ENCODE results near the gene DUS1L. TPM values are rescaled to one million over a fixed set of nuclear protein-coding genes. Genes with fewer than 3 reads are reported as not detected.
"Not testable (repeated sequence)": the region's sequence is repeated elsewhere in the genome, so short reads cannot be mapped to it uniquely, and the experiment has no call there.

Gene DUS1L
- total and polyA plus RNA-seq, 7 donors: 72.6 to 170 (median 117) TPM

GRCh38 chr17:82042649-82043048 lies 23.0 kb downstream of the DUS1L start:
- H3K9me3 ChIP-seq: no peaks in the 10 kb centered on the region
- ATAC-seq (no peak), DNase-seq (no peak)
- TF ChIP-seq CTCF (IDR thresholded peaks at IDR 0.05): no peak
- H3K4me3 ChIP-seq: no peak overlapping the region
- no peaks in the 10 kb centered on the region for H3K27me3 ChIP-seq (ENCODE audit: insufficient read depth in 3 of 3, low read length in 2 of 3)
- peaks cover 0 to 13% of the 10 kb centered on the region in 2 donors for H3K36me3 ChIP-seq (ENCODE audit: insufficient read depth in 1 of 2, low read depth in 1 of 2)
- H3K27ac ChIP-seq: no peak overlapping the region
- H3K4me1 ChIP-seq: no peaks in the 10 kb centered on the region
- 86 to 90% (median 87%) methylated on average over 9 of the region's 9 CpGs for WGBS, 3 donors
- intact Hi-C loops (cut with DNase I): no loop called here

DNA sequence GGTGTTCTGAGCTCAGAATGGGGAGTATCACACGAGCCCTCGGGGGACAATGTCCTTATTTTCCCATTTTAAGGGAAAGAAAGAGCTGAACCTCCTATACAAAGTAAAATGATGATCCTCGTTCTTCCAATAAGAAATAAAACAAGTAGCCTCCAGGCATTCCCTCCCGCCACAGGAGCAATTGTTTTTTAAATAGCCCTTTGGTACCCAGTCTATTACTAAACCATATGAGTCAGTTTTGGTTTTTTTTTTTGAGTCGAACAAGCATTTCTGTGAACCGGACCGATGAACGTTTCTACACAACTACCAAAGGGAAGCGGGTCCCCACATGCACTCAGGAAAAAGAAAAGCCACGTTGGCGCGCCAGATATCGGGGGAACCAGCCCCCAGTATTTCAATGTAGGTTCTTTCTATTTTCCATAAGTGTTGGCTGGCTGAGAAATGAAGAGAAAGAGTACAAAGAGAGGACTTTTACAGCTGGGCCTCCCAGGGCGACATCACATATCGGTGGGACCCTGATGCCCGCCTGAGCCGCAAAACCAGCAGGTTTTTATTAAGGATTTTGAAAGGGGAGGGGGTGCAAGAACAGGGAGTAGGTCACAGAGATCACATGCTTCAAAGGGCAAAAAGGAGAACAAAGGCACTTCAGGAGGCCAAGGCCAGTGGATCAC lies 24.3 kb downstream of the DUS1L start:
- H3K36me3 ChIP-seq (ENCODE audit: insufficient read depth in 1 of 2, low read depth in 1 of 2): no peaks in the 10 kb centered on the region
- intact Hi-C loops (cut with DNase I): no loop called here
- no peaks in the 10 kb centered on the region for H3K9me3 ChIP-seq
- H3K27ac ChIP-seq: no peak overlapping the region
- WGBS, 3 donors: 83 to 84% (median 84%) methylated on average over 17 of the region's 17 CpGs
- ATAC-seq: no peak
- H3K27me3 ChIP-seq (ENCODE audit: insufficient read depth in 3 of 3, low read length in 2 of 3): no peaks in the 10 kb centered on the region
- no peak for TF ChIP-seq CTCF (IDR thresholded peaks at IDR 0.05)
- H3K4me1 ChIP-seq: peaks cover 6% of the 10 kb centered on the region
- H3K4me3 ChIP-seq: no peak overlapping the region
- no peak for DNase-seq

GRCh38 chr17:82039695-82040299 lies 25.8 kb downstream of the DUS1L start:
- intact Hi-C loops (cut with DNase I): loop anchor here in 1 of 2 donors (10.0 kb wide), 1 partner anchor 265 kb away; no protein-coding TSS in a partner anchor
- Histone ChIP-seq H3K36me3 (ENCODE audit: insufficient read depth in 1 of 2, low read depth in 1 of 2) (peaks cover 0 to 7% of the 10 kb centered on the region in 2 donors), H3K4me1 (peaks cover 12% of the 10 kb centered on the region), H3K27ac (no peak overlapping the region), H3K9me3 (no peaks in the 10 kb centered on the region), H3K27me3 (ENCODE audit: insufficient read depth in 3 of 3, low read length in 2 of 3) (no peaks in the 10 kb centered on the region), H3K4me3 (no peak overlapping the region)
- TF ChIP-seq CTCF (IDR thresholded peaks at IDR 0.05): no peak
- ATAC-seq (no peak), DNase-seq (no peak)
- 89 to 95% (median 95%) methylated on average over 8 of the region's 8 CpGs for WGBS, 3 donors

DNA sequence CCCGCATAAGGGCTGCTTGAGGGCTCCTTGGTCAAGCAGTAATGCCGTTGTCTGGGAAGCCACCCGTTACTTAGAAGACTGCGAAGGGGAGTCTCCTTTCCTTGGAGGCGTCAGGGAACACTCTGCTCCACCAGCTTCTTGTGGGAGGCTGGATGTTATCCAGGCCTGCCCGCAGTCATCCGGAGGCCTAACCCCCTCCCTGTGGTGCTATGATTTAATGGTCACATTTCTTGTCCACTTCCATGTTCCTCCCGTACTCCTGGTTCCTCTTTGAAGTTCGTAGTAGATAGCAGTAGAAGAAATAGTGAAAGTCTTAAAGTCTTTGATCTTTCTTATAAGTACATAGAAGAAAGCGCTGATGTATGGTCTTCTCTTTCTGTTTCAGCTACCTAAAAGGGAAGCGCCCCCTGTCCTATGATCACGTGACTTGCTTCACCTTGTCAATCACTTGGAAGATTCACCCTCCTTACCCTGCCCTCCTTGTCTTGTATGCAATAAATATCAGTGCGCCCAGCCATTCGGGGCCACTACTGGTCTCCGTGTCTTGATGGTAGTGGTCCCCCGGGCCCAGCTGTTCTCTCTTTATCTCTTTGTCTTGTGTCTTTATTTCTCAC lies 26.7 kb downstream of the DUS1L start:
- H3K9me3 ChIP-seq; H3K27me3 ChIP-seq (ENCODE audit: insufficient read depth in 3 of 3, low read length in 2 of 3); H3K27ac ChIP-seq; DNase-seq; H3K4me3 ChIP-seq; H3K36me3 ChIP-seq (ENCODE audit: insufficient read depth in 1 of 2, low read depth in 1 of 2); ATAC-seq: not testable (repeated sequence)
- H3K4me1 ChIP-seq: peaks cover 12% of the 10 kb centered on the region
- intact Hi-C loops (cut with DNase I): loop anchor here in 1 of 2 donors (10.0 kb wide), 1 partner anchor 266 kb away; no protein-coding TSS in a partner anchor
- WGBS, 3 donors: 86 to 92% (median 90%) methylated on average over 16 of the region's 16 CpGs

DNA sequence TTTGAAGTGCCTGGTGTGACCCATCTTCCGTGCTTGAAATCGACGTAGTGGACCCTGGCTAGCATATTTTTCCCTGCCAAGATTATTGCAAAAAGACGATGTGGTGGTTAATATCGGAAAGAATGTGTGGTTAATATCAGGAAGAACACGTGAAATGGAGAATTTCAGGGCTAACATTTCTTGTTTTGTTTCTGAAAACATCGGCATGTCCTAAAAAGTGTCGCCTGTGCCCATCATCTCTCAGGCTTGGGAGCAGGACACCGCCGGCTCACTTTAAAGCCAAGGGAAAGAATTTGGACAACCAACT lies 27.8 kb downstream of the DUS1L start:
- intact Hi-C loops (cut with DNase I): loop anchor here in 1 of 2 donors (10.0 kb wide), 1 partner anchor 267 kb away; no protein-coding TSS in a partner anchor
- DNase-seq (no peak), ATAC-seq (no peak)
- H3K9me3 ChIP-seq: no peaks in the 10 kb centered on the region
- H3K4me1 ChIP-seq: peaks cover 12% of the 10 kb centered on the region
- no peak for TF ChIP-seq CTCF (IDR thresholded peaks at IDR 0.05)
- WGBS, 3 donors: 3 to 7% (median 4%) methylated on average over 10 of the region's 10 CpGs
- peaks cover 0 to 7% of the 10 kb centered on the region in 2 donors for H3K36me3 ChIP-seq (ENCODE audit: insufficient read depth in 1 of 2, low read depth in 1 of 2)
- peak overlapping the region; percentile 93 for H3K27ac ChIP-seq
- peak overlapping the region; percentile 70 for H3K4me3 ChIP-seq
- H3K27me3 ChIP-seq (ENCODE audit: insufficient read depth in 3 of 3, low read length in 2 of 3): peaks cover 0 to 1% (median 0%) of the 10 kb centered on the region in 3 donors

All from psoas muscle (tissue), 8 donors.